GM12878 (cell line): ENCODE data around the gene BLCAP. TPM values are rescaled to one million over a fixed set of nuclear protein-coding genes. Genes with fewer than 3 reads are reported as not detected.

ENCODE experiments used
- ATAC-seq: fragments of 200-7000 bp; cut with Tn5 transposase; 3 replicates; pipeline ENCODE4 v1.9.1; 2020; ENCODE audit warnings: mild to moderate bottlenecking, moderate library complexity
- BruUV-seq: library from RNA; stranded (reverse); fragments of 400-500 nt; replicated peaks from 2 replicates; lab custom pipeline; 2021; lab: Mats Ljungman, UMichigan
- CTCF ChIA-PET: fragments of 300-600 bp; sonication (Branson Sonifier 250); formaldehyde crosslinking; extraction: SDS; loops from one replicate; lab custom pipeline; 2021; ENCODE audit warnings: inconsistent platforms; lab: Yijun Ruan, JAX
- POLR2A ChIA-PET: fragments of 350-600 bp; formaldehyde crosslinking; extraction: SDS; loops from one replicate; lab custom pipeline; 2021; ENCODE audit warnings: inconsistent platforms; lab: Charles Lee
- RAD21 ChIA-PET: fragments of 300-600 bp; sonication (Branson Sonifier 250); formaldehyde crosslinking; loops from one replicate; lab custom pipeline; 2023; ENCODE audit warnings: antibody characterized with exemption; ENCODE audit not compliant: unreplicated experiment; lab: Charles Lee
- SMC1A ChIA-PET: fragments of 300-600 bp; sonication (Branson Sonifier 250); formaldehyde crosslinking; loops from one replicate; lab custom pipeline; 2023; ENCODE audit not compliant: unreplicated experiment, uncharacterized antibody; lab: Charles Lee
- DNase-seq: peaks from one replicate; pipeline ENCODE4 v3.0.0-alpha.2; 2011; ENCODE audit warnings: low read depth, low spot score
- FAIRE-seq: peaks from 3 replicates; lab custom pipeline; 2011; peaks lifted over from hg19 to GRCh38; lab: Jason Lieb, UNC
- H2AFZ ChIP-seq: 2 replicates; pipeline ENCODE4 v1.6.0; 2011; ENCODE audit warnings: low read depth, low read length, control low read depth; ENCODE audit not compliant: control insufficient read depth
- H3K27ac ChIP-seq: 2 replicates; pipeline ENCODE4 v1.5.1; 2011; ENCODE audit warnings: control low read depth; ENCODE audit not compliant: control insufficient read depth, insufficient read depth
- H3K27me3 ChIP-seq, 2 experiments: replicated peaks in 1 of 2; 2 replicates each; pipeline versions ENCODE4 v1.6.0 to v1.6.1; 2011; ENCODE audit warnings: low read length in 1 of 2; ENCODE audit not compliant: control insufficient read depth in 2 of 2, insufficient read depth in 2 of 2
- H3K36me3 ChIP-seq, 2 experiments: 2 replicates each; pipeline ENCODE4 v1.5.1; 2011; ENCODE audit warnings: low read length in 1 of 2; ENCODE audit not compliant: control insufficient read depth in 2 of 2, insufficient read depth in 2 of 2
- H3K4me1 ChIP-seq: 2 replicates; pipeline ENCODE4 v1.6.1; 2011; ENCODE audit warnings: mild to moderate bottlenecking, low read length, moderate library complexity, mixed read lengths; ENCODE audit not compliant: control insufficient read depth, insufficient read depth
- H3K4me2 ChIP-seq: 2 replicates; pipeline ENCODE4 v1.6.0; 2011; ENCODE audit warnings: control low read depth; ENCODE audit not compliant: control insufficient read depth, insufficient read depth
- H3K4me3 ChIP-seq: fragments of 200-600 bp; sonication (generic); 2 replicates; pipeline ENCODE4 v1.5.1; 2016
- H3K79me2 ChIP-seq: 2 replicates; pipeline ENCODE4 v1.6.0; 2011; ENCODE audit warnings: low read length; ENCODE audit not compliant: control insufficient read depth, insufficient read depth
- H3K9ac ChIP-seq: 2 replicates; pipeline ENCODE4 v1.8.0; 2011; ENCODE audit warnings: low read length, control low read depth, mixed read lengths; ENCODE audit not compliant: control insufficient read depth, insufficient read depth
- H3K9me3 ChIP-seq: replicated peaks from 3 replicates; pipeline ENCODE4 v1.5.1; 2011; ENCODE audit warnings: mild to moderate bottlenecking, low read length; ENCODE audit not compliant: control insufficient read depth, insufficient read depth
- H4K20me1 ChIP-seq: 2 replicates; pipeline ENCODE4 v1.6.0; 2011; ENCODE audit not compliant: control insufficient read depth, insufficient read depth
- BMI1 ChIP-seq: fragments of 450-650 bp; IDR thresholded peaks from 2 replicates; pipeline ENCODE4 v1.6.1; 2016; ENCODE audit warnings: mild to moderate bottlenecking, moderate library complexity, borderline replicate concordance
- FOS ChIP-seq: IDR thresholded peaks from 3 replicates; pipeline ENCODE4 v1.6.1; 2011; ENCODE audit warnings: borderline replicate concordance; ENCODE audit not compliant: insufficient read length; ENCODE audit errors: extremely low read depth
- GABPA ChIP-seq: IDR thresholded peaks from 2 replicates; pipeline ENCODE4 v1.6.1; 2014; ENCODE audit warnings: antibody characterized with exemption, low read depth, mild to moderate bottlenecking, inconsistent platforms
- IKZF2 ChIP-seq, 2 experiments: fragments of 450-650 bp; IDR thresholded peaks; 2 replicates each; pipeline ENCODE4 v1.6.1; 2017; ENCODE audit warnings: mild to moderate bottlenecking in 2 of 2, moderate library complexity in 2 of 2
- JUNB ChIP-seq: IDR thresholded peaks from 2 replicates; pipeline ENCODE4 v1.6.1; 2016; ENCODE audit warnings: antibody characterized with exemption, mild to moderate bottlenecking
- KLF5 ChIP-seq: fragments of 450-650 bp; IDR thresholded peaks from 2 replicates; pipeline ENCODE4 v1.6.1; 2014; ENCODE audit warnings: mild to moderate bottlenecking; ENCODE audit not compliant: partially characterized antibody
- MYC ChIP-seq: IDR thresholded peaks from 2 replicates; pipeline ENCODE4 v1.6.1; 2011; ENCODE audit warnings: mild to moderate bottlenecking, low read length, moderate library complexity, inconsistent platforms; ENCODE audit not compliant: insufficient read depth, insufficient replicate concordance, insufficient read length, severe bottlenecking
- NR2F1 ChIP-seq: fragments of 450-650 bp; conservative IDR thresholded peaks from 2 replicates; pipeline ENCODE4 v1.6.1; 2017; ENCODE audit warnings: mild to moderate bottlenecking
- POLR2AphosphoS2 ChIP-seq: IDR thresholded peaks from 2 replicates; pipeline ENCODE4 v1.6.1; 2011; ENCODE audit warnings: low read depth, mild to moderate bottlenecking, low read length, improper control_type of control experiment, moderate library complexity
- RAD51 ChIP-seq: fragments of 450-650 bp; IDR thresholded peaks from 2 replicates; pipeline ENCODE4 v1.6.1; 2016; ENCODE audit warnings: moderate library complexity, mild to moderate bottlenecking, inconsistent platforms
- RB1 ChIP-seq: fragments of 450-650 bp; formaldehyde crosslinking; IDR thresholded peaks from 2 replicates; pipeline ENCODE4 v1.6.1; 2017; ENCODE audit warnings: mild to moderate bottlenecking, borderline replicate concordance
- SIX5 ChIP-seq: IDR thresholded peaks from 2 replicates; pipeline ENCODE4 v1.6.1; 2011; ENCODE audit warnings: mild to moderate bottlenecking, low read depth, low read length, moderate library complexity; ENCODE audit not compliant: severe bottlenecking
- TARDBP ChIP-seq: IDR thresholded peaks from 2 replicates; pipeline ENCODE4 v1.6.1; 2016; ENCODE audit warnings: borderline replicate concordance
- TBL1XR1 ChIP-seq: IDR thresholded peaks from 2 replicates; pipeline ENCODE4 v1.6.1; 2012; ENCODE audit warnings: low read depth, low read length, improper control_type of control experiment
- TCF3 ChIP-seq: IDR thresholded peaks from 2 replicates; pipeline ENCODE4 v1.6.1; 2012; ENCODE audit warnings: low read depth, mild to moderate bottlenecking, low read length, borderline replicate concordance; ENCODE audit not compliant: insufficient read depth
- WGBS: methylation state at CpG from one replicate; pipeline ENCODE4 v1.1.6; 2016; ENCODE audit warnings: low lambda C conversion rate; ENCODE audit not compliant: insufficient replicate concordance, insufficient coverage; ENCODE audit errors: missing lambda C conversion rate; 5-methylcytosine and 5-hydroxymethylcytosine counted together
- in situ Hi-C: fragments of 300-500 bp; cut with MboI; formaldehyde crosslinking; loops from 9 replicates; pipeline ENCODE4 v1.14.3; 2018; ENCODE audit warnings: mixed read lengths
- intact Hi-C: fragments of 100-400 bp; cut with micrococcal nuclease; formaldehyde crosslinking; loops from one replicate; pipeline ENCODE4 v1.14.2; 2022; ENCODE audit not compliant: unreplicated experiment
- polyA plus RNA-seq, 11 experiments: library from polyadenylated mRNA; depleted of rRNA in 4 of 11; unstranded in 6 of 11; stranded (reverse) in 5 of 11; fragments of >200 nt; fragmentation: Nextera tagmentation in 4 of 11; fragmentation: Illumina TruSeq in 1 of 11; extraction: Ambion mirVana in 4 of 11; extraction: Trizol in 1 of 11; gene quantifications; 1 replicate in 1 of 11; 2 replicates in 10 of 11; pipeline versions ENCODE4 v1.2.1 to v1.2.3, GENCODE V29; 2011 to 2016; ENCODE audit warnings: inconsistent platforms in 2 of 11, missing spikeins in 2 of 11, low read depth in 1 of 11
- total RNA-seq, 4 experiments: library from RNA; depleted of rRNA in 3 of 4; stranded (reverse); fragments of >200 nt in 3 of 4; fragmentation: Illumina TruSeq in 1 of 4; extraction: Trizol in 1 of 4; gene quantifications; 2 replicates each; pipeline versions ENCODE4 v1.2.1 to v1.2.3, GENCODE V29; 2013 to 2021
- TF ChIP-seq, protein P1 (sequence below): fragments of 450-650 bp; formaldehyde crosslinking; IDR thresholded peaks from 2 replicates; pipeline ENCODE4 v1.4.0; 2022; ENCODE audit warnings: mild to moderate bottlenecking, moderate library complexity

The BLCAP gene
- total and polyA plus RNA-seq, 10 of the 15 experiments (the other 5 are each of a cell fraction or from before 2014, with no cell fraction given): 24.6 to 62.3 (median 47.3) TPM

DNA sequence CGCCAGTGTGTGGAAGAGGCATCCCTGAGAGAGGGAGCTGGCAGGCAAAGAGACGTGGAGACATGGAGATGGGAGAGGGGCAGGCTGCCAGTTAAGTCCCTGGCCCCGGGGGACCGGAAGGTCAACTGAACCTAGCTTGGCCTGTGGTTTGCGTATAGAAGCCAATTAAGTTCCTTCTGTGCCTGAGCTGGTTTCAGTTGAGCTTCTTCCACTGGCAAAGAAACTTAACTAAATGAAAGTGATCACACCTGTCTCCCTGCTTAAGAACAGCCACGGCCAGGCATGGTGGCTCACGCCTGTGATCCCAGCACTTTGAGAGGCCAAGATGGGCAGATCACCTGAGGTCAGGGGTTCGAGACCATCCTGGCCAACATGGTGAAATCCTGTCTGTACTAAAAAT lies 33.4 kb downstream of the BLCAP start:
- WGBS: 91% methylated on average over 8 of the region's 8 CpGs
- RAD21 ChIA-PET: interaction anchor here (0.9 kb wide), 1 partner anchor 41 kb away, joined by 3 read pairs; no protein-coding TSS in a partner anchor
- no peak overlapping the region for H3K4me3 ChIP-seq
- H2AFZ ChIP-seq: no peak overlapping the region
- FAIRE-seq (no peak), ATAC-seq (peak; percentile 44; the same call in 2 of the 3 replicates), DNase-seq (no peak)
- H3K36me3 ChIP-seq: 0 out of 4 replicates have a peak, but pooled peaks cover 0 to 4% of the 10 kb centered on the region in 2 experiments
- no peak overlapping the region for H3K4me2 ChIP-seq
- H3K27me3 ChIP-seq: no peaks in the 10 kb centered on the region; a peak in 1 of 4 replicates
- intact Hi-C loops: no loop called here
- H3K27ac ChIP-seq: no peak overlapping the region
- no peak overlapping the region for H3K9ac ChIP-seq
- no TSS peak for BruUV-seq
- in situ Hi-C loops: no loop called here
- TF ChIP-seq KLF5 (no peak), TCF3 (no peak), RB1 (no peak), IKZF2 (IDR thresholded peaks at IDR 0.05) (no peak), FOS (no peak), NR2F1 (0 out of 2 replicates have a peak, but pooled peaks have one; percentile 43)
- CTCF ChIA-PET: interaction anchor here (0.8 kb wide), 1 partner anchor 338 kb away, joined by 3 read pairs; no protein-coding TSS in a partner anchor
- H3K9me3 ChIP-seq: no peaks in the 10 kb centered on the region
- H3K4me1 ChIP-seq: no peaks in the 10 kb centered on the region
- H4K20me1 ChIP-seq: no peaks in the 10 kb centered on the region
- POLR2A ChIA-PET: no interaction called here
- no peaks in the 10 kb centered on the region for H3K79me2 ChIP-seq
- SMC1A ChIA-PET: interaction anchor here (0.7 to 1.6 kb wide), 4 partner anchors 12 to 230 kb away, joined by 3 to 4 read pairs (median 4); no protein-coding TSS in a partner anchor

DNA sequence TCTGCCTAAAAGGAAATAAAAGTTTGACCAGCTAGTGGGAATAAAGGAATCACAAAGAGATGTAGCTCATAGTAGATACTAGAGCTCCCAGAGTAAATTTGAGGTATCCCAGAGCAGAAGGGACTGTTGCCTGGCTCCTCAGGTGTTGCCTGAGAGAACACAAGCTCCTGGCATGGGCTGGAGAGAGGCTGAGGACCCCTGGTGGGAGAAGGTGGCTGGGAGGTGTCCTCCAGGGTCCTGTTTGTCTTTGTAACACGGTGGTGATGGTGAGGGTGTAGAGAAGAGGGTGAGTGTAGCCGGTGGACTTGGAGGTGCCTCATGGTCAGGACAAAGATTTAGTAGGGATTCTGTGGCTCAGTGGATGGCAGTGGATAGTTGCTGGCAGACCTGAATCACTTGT lies 34.7 kb downstream of the BLCAP start:
- Histone ChIP-seq H3K9me3 (no peaks in the 10 kb centered on the region), H4K20me1 (no peaks in the 10 kb centered on the region), H3K27ac (no peak overlapping the region), H3K4me1 (no peaks in the 10 kb centered on the region), H3K79me2 (no peaks in the 10 kb centered on the region), H3K27me3 (no peaks in the 10 kb centered on the region; a peak in 1 of 4 replicates), H3K9ac (no peak overlapping the region), H2AFZ (no peak overlapping the region), H3K4me2 (no peak overlapping the region), H3K36me3 (no peaks in the 10 kb centered on the region), H3K4me3 (no peak overlapping the region)
- BruUV-seq: no TSS peak
- SMC1A ChIA-PET: interaction anchor here (0.6 kb wide), 2 partner anchors 10 to 566 kb away, joined by 3 read pairs; no protein-coding TSS in a partner anchor
- in situ Hi-C loops: no loop called here
- CTCF ChIA-PET: interaction anchor here (0.6 to 0.8 kb wide), 2 partner anchors 42 to 1258 kb away, joined by 3 read pairs; no protein-coding TSS in a partner anchor
- FAIRE-seq: no peak
- RAD21 ChIA-PET: no interaction called here
- intact Hi-C loops: no loop called here
- WGBS: 71% methylated on average over 2 of the region's 2 CpGs
- no peak for DNase-seq
- POLR2A ChIA-PET: no interaction called here
- ATAC-seq: no peak
- TF ChIP-seq BMI1: no peak
- TF ChIP-seq TBL1XR1: no peak
- no peak for TF ChIP-seq RAD51
- no peak for TF ChIP-seq JUNB
- TF ChIP-seq POLR2AphosphoS2: no peak
- TF ChIP-seq GABPA: no peak
- TF ChIP-seq TARDBP: no peak
- TF ChIP-seq, protein P1, sequence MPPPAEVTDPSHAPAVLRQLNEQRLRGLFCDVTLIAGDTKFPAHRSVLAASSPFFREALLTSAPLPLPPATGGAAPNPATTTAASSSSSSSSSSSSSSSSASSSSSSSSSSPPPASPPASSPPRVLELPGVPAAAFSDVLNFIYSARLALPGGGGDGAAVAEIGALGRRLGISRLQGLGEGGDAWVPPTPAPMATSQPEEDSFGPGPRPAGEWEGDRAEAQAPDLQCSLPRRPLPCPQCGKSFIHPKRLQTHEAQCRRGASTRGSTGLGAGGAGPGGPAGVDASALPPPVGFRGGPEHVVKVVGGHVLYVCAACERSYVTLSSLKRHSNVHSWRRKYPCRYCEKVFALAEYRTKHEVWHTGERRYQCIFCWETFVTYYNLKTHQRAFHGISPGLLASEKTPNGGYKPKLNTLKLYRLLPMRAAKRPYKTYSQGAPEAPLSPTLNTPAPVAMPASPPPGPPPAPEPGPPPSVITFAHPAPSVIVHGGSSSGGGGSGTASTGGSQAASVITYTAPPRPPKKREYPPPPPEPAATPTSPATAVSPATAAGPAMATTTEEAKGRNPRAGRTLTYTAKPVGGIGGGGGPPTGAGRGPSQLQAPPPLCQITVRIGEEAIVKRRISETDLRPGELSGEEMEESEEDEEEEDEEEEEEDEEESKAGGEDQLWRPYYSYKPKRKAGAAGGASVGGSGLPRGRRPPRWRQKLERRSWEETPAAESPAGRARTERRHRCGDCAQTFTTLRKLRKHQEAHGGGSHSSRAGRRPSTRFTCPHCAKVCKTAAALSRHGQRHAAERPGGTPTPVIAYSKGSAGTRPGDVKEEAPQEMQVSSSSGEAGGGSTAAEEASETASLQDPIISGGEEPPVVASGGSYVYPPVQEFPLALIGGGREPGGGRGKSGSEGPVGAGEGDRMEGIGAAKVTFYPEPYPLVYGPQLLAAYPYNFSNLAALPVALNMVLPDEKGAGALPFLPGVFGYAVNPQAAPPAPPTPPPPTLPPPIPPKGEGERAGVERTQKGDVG: no peak
- TF ChIP-seq MYC: no peak
- no peak for TF ChIP-seq SIX5
